GM12878 (cell line): ENCODE results near the gene PPP3CA. TPM values are rescaled to one million over a fixed set of nuclear protein-coding genes. Genes with fewer than 3 reads are reported as not detected.

Source experiments
- ATAC-seq: fragments of 200-7000 bp; cut with Tn5 transposase; 3 replicates; pipeline ENCODE4 v1.9.1; 2020; ENCODE audit warnings: mild to moderate bottlenecking, moderate library complexity
- BruUV-seq: library from RNA; stranded (reverse); fragments of 400-500 nt; replicated peaks from 2 replicates; lab custom pipeline; 2021; lab: Mats Ljungman, UMichigan
- CTCF ChIA-PET: fragments of 300-600 bp; sonication (Branson Sonifier 250); formaldehyde crosslinking; extraction: SDS; loops from one replicate; lab custom pipeline; 2021; ENCODE audit warnings: inconsistent platforms; lab: Yijun Ruan, JAX
- POLR2A ChIA-PET: fragments of 350-600 bp; formaldehyde crosslinking; extraction: SDS; loops from one replicate; lab custom pipeline; 2021; ENCODE audit warnings: inconsistent platforms; lab: Charles Lee
- RAD21 ChIA-PET: fragments of 300-600 bp; sonication (Branson Sonifier 250); formaldehyde crosslinking; loops from one replicate; lab custom pipeline; 2023; ENCODE audit warnings: antibody characterized with exemption; ENCODE audit not compliant: unreplicated experiment; lab: Charles Lee
- SMC1A ChIA-PET: fragments of 300-600 bp; sonication (Branson Sonifier 250); formaldehyde crosslinking; loops from one replicate; lab custom pipeline; 2023; ENCODE audit not compliant: unreplicated experiment, uncharacterized antibody; lab: Charles Lee
- DNase-seq: peaks from one replicate; pipeline ENCODE4 v3.0.0-alpha.2; 2011; ENCODE audit warnings: low read depth, low spot score
- FAIRE-seq: peaks from 3 replicates; lab custom pipeline; 2011; peaks lifted over from hg19 to GRCh38; lab: Jason Lieb, UNC
- H2AFZ ChIP-seq: 2 replicates; pipeline ENCODE4 v1.6.0; 2011; ENCODE audit warnings: low read depth, low read length, control low read depth; ENCODE audit not compliant: control insufficient read depth
- H3K27ac ChIP-seq: 2 replicates; pipeline ENCODE4 v1.5.1; 2011; ENCODE audit warnings: control low read depth; ENCODE audit not compliant: control insufficient read depth, insufficient read depth
- H3K27me3 ChIP-seq, 2 experiments: replicated peaks in 1 of 2; 2 replicates each; pipeline versions ENCODE4 v1.6.0 to v1.6.1; 2011; ENCODE audit warnings: low read length in 1 of 2; ENCODE audit not compliant: control insufficient read depth in 2 of 2, insufficient read depth in 2 of 2
- H3K36me3 ChIP-seq, 2 experiments: 2 replicates each; pipeline ENCODE4 v1.5.1; 2011; ENCODE audit warnings: low read length in 1 of 2; ENCODE audit not compliant: control insufficient read depth in 2 of 2, insufficient read depth in 2 of 2
- H3K4me1 ChIP-seq: 2 replicates; pipeline ENCODE4 v1.6.1; 2011; ENCODE audit warnings: mild to moderate bottlenecking, low read length, moderate library complexity, mixed read lengths; ENCODE audit not compliant: control insufficient read depth, insufficient read depth
- H3K4me2 ChIP-seq: 2 replicates; pipeline ENCODE4 v1.6.0; 2011; ENCODE audit warnings: control low read depth; ENCODE audit not compliant: control insufficient read depth, insufficient read depth
- H3K4me3 ChIP-seq: fragments of 200-600 bp; sonication (generic); 2 replicates; pipeline ENCODE4 v1.5.1; 2016
- H3K79me2 ChIP-seq: 2 replicates; pipeline ENCODE4 v1.6.0; 2011; ENCODE audit warnings: low read length; ENCODE audit not compliant: control insufficient read depth, insufficient read depth
- H3K9ac ChIP-seq: 2 replicates; pipeline ENCODE4 v1.8.0; 2011; ENCODE audit warnings: low read length, control low read depth, mixed read lengths; ENCODE audit not compliant: control insufficient read depth, insufficient read depth
- H3K9me3 ChIP-seq: replicated peaks from 3 replicates; pipeline ENCODE4 v1.5.1; 2011; ENCODE audit warnings: mild to moderate bottlenecking, low read length; ENCODE audit not compliant: control insufficient read depth, insufficient read depth
- H4K20me1 ChIP-seq: 2 replicates; pipeline ENCODE4 v1.6.0; 2011; ENCODE audit not compliant: control insufficient read depth, insufficient read depth
- ATF7 ChIP-seq: fragments of 450-650 bp; IDR thresholded peaks from 2 replicates; pipeline ENCODE4 v1.6.1; 2016; ENCODE audit warnings: low read depth, mild to moderate bottlenecking
- BCL11A ChIP-seq: IDR thresholded peaks from 2 replicates; pipeline ENCODE4 v1.6.1; 2011; ENCODE audit warnings: low read depth, low read length
- CBFB ChIP-seq: IDR thresholded peaks from 2 replicates; pipeline ENCODE4 v1.6.1; 2016; ENCODE audit warnings: antibody characterized with exemption, low read depth
- FOXM1 ChIP-seq: IDR thresholded peaks from 2 replicates; pipeline ENCODE4 v1.6.1; 2012; ENCODE audit warnings: low read depth, mild to moderate bottlenecking, inconsistent platforms, low read length, moderate library complexity
- JUND ChIP-seq: IDR thresholded peaks from 2 replicates; pipeline ENCODE4 v1.6.1; 2012; ENCODE audit warnings: low read depth, mild to moderate bottlenecking, low read length, improper control_type of control experiment, moderate library complexity
- LARP7 ChIP-seq: fragments of 450-650 bp; IDR thresholded peaks from 2 replicates; pipeline ENCODE4 v1.6.1; 2017; ENCODE audit warnings: mild to moderate bottlenecking
- MEF2A ChIP-seq: IDR thresholded peaks from 2 replicates; pipeline ENCODE4 v1.6.1; 2011; ENCODE audit warnings: low read depth, mild to moderate bottlenecking, low read length, moderate library complexity; ENCODE audit not compliant: insufficient read depth
- NFIC ChIP-seq: IDR thresholded peaks from 2 replicates; pipeline ENCODE4 v1.6.1; 2012; ENCODE audit warnings: low read depth, mild to moderate bottlenecking, inconsistent platforms, low read length, moderate library complexity
- NFYB ChIP-seq: IDR thresholded peaks from 2 replicates; pipeline ENCODE4 v1.6.1; 2011; ENCODE audit warnings: low read depth, mild to moderate bottlenecking, low read length, improper control_type of control experiment, moderate library complexity; ENCODE audit not compliant: insufficient read depth
- POLR2AphosphoS2 ChIP-seq: IDR thresholded peaks from 2 replicates; pipeline ENCODE4 v1.6.1; 2011; ENCODE audit warnings: low read depth, mild to moderate bottlenecking, low read length, improper control_type of control experiment, moderate library complexity
- SIN3A ChIP-seq: IDR thresholded peaks from 2 replicates; pipeline ENCODE4 v1.6.1; 2012; ENCODE audit warnings: low read depth, low read length, improper control_type of control experiment
- SPI1 ChIP-seq: IDR thresholded peaks from 2 replicates; pipeline ENCODE4 v1.6.1; 2011; ENCODE audit warnings: low read depth, mild to moderate bottlenecking, low read length, moderate library complexity, borderline replicate concordance; ENCODE audit not compliant: insufficient read depth
- SREBF2 ChIP-seq: IDR thresholded peaks from 2 replicates; pipeline ENCODE4 v1.6.1; 2012; ENCODE audit warnings: mild to moderate bottlenecking, low read length
- TCF7 ChIP-seq: IDR thresholded peaks from 2 replicates; pipeline ENCODE4 v1.6.1; 2014; ENCODE audit warnings: antibody characterized with exemption, borderline replicate concordance
- ZBTB40 ChIP-seq: fragments of 450-650 bp; IDR thresholded peaks from 2 replicates; pipeline ENCODE4 v1.6.1; 2016; ENCODE audit warnings: mild to moderate bottlenecking, moderate library complexity, borderline replicate concordance
- WGBS: methylation state at CpG from one replicate; pipeline ENCODE4 v1.1.6; 2016; ENCODE audit warnings: low lambda C conversion rate; ENCODE audit not compliant: insufficient replicate concordance, insufficient coverage; ENCODE audit errors: missing lambda C conversion rate; 5-methylcytosine and 5-hydroxymethylcytosine counted together
- in situ Hi-C: fragments of 300-500 bp; cut with MboI; formaldehyde crosslinking; loops from 9 replicates; pipeline ENCODE4 v1.14.3; 2018; ENCODE audit warnings: mixed read lengths
- intact Hi-C: fragments of 100-400 bp; cut with micrococcal nuclease; formaldehyde crosslinking; loops from one replicate; pipeline ENCODE4 v1.14.2; 2022; ENCODE audit not compliant: unreplicated experiment
- polyA plus RNA-seq, 11 experiments: library from polyadenylated mRNA; depleted of rRNA in 4 of 11; unstranded in 6 of 11; stranded (reverse) in 5 of 11; fragments of >200 nt; fragmentation: Nextera tagmentation in 4 of 11; fragmentation: Illumina TruSeq in 1 of 11; extraction: Ambion mirVana in 4 of 11; extraction: Trizol in 1 of 11; gene quantifications; 1 replicate in 1 of 11; 2 replicates in 10 of 11; pipeline versions ENCODE4 v1.2.1 to v1.2.3, GENCODE V29; 2011 to 2016; ENCODE audit warnings: inconsistent platforms in 2 of 11, missing spikeins in 2 of 11, low read depth in 1 of 11
- total RNA-seq, 4 experiments: library from RNA; depleted of rRNA in 3 of 4; stranded (reverse); fragments of >200 nt in 3 of 4; fragmentation: Illumina TruSeq in 1 of 4; extraction: Trizol in 1 of 4; gene quantifications; 2 replicates each; pipeline versions ENCODE4 v1.2.1 to v1.2.3, GENCODE V29; 2013 to 2021
- TF ChIP-seq, protein P1 (sequence below): IDR thresholded peaks from 2 replicates; pipeline ENCODE4 v1.6.1; 2012; ENCODE audit warnings: improper control_type of control experiment, low read depth, low read length; ENCODE audit not compliant: insufficient replicate concordance

PPP3CA gene
- total and polyA plus RNA-seq, 10 of the 15 experiments (the other 5 are each of a cell fraction or from before 2014, with no cell fraction given), result 0.33 to 9.0 (median 1.0) TPM

- no TSS peak for BruUV-seq
- no peaks in the 10 kb centered on the region; the same call in 1 of the 2 replicates for H4K20me1 ChIP-seq
- H3K9ac ChIP-seq, result no peak overlapping the region
- H3K4me1 ChIP-seq, result no peaks in the 10 kb centered on the region
- no peak overlapping the region for H3K4me3 ChIP-seq
- ChIA-PET CTCF (interaction anchor here (0.9 to 1.5 kb wide), 2 partner anchors 13 to 49 kb away, joined by 3 read pairs; no protein-coding TSS in a partner anchor), SMC1A (interaction anchor here (1.0 to 1.2 kb wide), 2 partner anchors 17 to 30 kb away, joined by 3 to 4 read pairs; no protein-coding TSS in a partner anchor), RAD21 (no interaction called here), POLR2A (no interaction called here)
- TF ChIP-seq CBFB (no peak), SPI1 (no peak), JUND (no peak), ATF7 (no peak), POLR2AphosphoS2 (no peak), TCF7 (no peak), NFYB (no peak), SIN3A (no peak), SREBF2 (no peak), NFIC (no peak), MEF2A (no peak), ZBTB40 (no peak), LARP7 (no peak), BCL11A (no peak), FOXM1 (no peak)
- TF ChIP-seq, protein P1, sequence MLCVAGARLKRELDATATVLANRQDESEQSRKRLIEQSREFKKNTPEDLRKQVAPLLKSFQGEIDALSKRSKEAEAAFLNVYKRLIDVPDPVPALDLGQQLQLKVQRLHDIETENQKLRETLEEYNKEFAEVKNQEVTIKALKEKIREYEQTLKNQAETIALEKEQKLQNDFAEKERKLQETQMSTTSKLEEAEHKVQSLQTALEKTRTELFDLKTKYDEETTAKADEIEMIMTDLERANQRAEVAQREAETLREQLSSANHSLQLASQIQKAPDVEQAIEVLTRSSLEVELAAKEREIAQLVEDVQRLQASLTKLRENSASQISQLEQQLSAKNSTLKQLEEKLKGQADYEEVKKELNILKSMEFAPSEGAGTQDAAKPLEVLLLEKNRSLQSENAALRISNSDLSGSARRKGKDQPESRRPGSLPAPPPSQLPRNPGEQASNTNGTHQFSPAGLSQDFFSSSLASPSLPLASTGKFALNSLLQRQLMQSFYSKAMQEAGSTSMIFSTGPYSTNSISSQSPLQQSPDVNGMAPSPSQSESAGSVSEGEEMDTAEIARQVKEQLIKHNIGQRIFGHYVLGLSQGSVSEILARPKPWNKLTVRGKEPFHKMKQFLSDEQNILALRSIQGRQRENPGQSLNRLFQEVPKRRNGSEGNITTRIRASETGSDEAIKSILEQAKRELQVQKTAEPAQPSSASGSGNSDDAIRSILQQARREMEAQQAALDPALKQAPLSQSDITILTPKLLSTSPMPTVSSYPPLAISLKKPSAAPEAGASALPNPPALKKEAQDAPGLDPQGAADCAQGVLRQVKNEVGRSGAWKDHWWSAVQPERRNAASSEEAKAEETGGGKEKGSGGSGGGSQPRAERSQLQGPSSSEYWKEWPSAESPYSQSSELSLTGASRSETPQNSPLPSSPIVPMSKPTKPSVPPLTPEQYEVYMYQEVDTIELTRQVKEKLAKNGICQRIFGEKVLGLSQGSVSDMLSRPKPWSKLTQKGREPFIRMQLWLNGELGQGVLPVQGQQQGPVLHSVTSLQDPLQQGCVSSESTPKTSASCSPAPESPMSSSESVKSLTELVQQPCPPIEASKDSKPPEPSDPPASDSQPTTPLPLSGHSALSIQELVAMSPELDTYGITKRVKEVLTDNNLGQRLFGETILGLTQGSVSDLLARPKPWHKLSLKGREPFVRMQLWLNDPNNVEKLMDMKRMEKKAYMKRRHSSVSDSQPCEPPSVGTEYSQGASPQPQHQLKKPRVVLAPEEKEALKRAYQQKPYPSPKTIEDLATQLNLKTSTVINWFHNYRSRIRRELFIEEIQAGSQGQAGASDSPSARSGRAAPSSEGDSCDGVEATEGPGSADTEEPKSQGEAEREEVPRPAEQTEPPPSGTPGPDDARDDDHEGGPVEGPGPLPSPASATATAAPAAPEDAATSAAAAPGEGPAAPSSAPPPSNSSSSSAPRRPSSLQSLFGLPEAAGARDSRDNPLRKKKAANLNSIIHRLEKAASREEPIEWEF, result no peak
- H3K4me2 ChIP-seq, result no peak overlapping the region
- no peaks in the 10 kb centered on the region for H3K9me3 ChIP-seq
- H3K27ac ChIP-seq, result no peak overlapping the region
- intact Hi-C loops, result no loop called here
- DNase-seq, result no peak
- 95% methylated on average over 1 of the region's 1 CpG for WGBS
- in situ Hi-C loops, result no loop called here
- no peak for ATAC-seq
- no peak for FAIRE-seq
- no peak overlapping the region for H2AFZ ChIP-seq
- H3K79me2 ChIP-seq, result no peaks in the 10 kb centered on the region
- no peaks in the 10 kb centered on the region for H3K27me3 ChIP-seq
- H3K36me3 ChIP-seq, result no peaks in the 10 kb centered on the region
Measured at GRCh38 chr4:101218894-101219293, 128.4 kb downstream of the PPP3CA start.
